IMR-90 (cell line): ENCODE measurements around the gene KLHL12. TPM values are rescaled to one million over a fixed set of nuclear protein-coding genes. Genes with fewer than 3 reads are reported as not detected.

ENCODE experiments used
- ATAC-seq: fragments of 200-7000 bp; cut with Tn5 transposase; 2 replicates; pipeline ENCODE4 v1.9.1; 2020; ENCODE audit warnings: low read depth, mild to moderate bottlenecking, moderate library complexity
- BruUV-seq: library from RNA; stranded (reverse); fragments of 400-500 nt; replicated peaks from 2 replicates; lab custom pipeline; 2021; lab: Mats Ljungman, UMichigan
- CTCF ChIA-PET: fragments of 300-600 bp; formaldehyde crosslinking; extraction: SDS; loops from one replicate; lab custom pipeline; 2021; ENCODE audit warnings: antibody characterized with exemption; lab: Yijun Ruan, JAX
- POLR2A ChIA-PET: fragments of 300-600 bp; sonication (Branson Sonifier 250); formaldehyde crosslinking; loops from one replicate; lab custom pipeline; 2022; ENCODE audit warnings: antibody characterized with exemption; ENCODE audit not compliant: unreplicated experiment; lab: Charles Lee
- DNase-seq: peaks from one replicate; pipeline ENCODE4 v3.0.0; 2013
- H2AFZ ChIP-seq: replicated peaks from 2 replicates; pipeline ENCODE3; 2013; ENCODE audit warnings: low read length, mild to moderate bottlenecking; ENCODE audit not compliant: poor library complexity
- H2AK5ac ChIP-seq: 2 replicates; pipeline ENCODE4 v1.6.1; 2013; ENCODE audit warnings: low read depth, low read length, inconsistent platforms
- H2AK9ac ChIP-seq: replicated peaks from 2 replicates; pipeline ENCODE3; 2013; ENCODE audit warnings: mild to moderate bottlenecking, low read depth, low read length, moderate library complexity; ENCODE audit not compliant: poor library complexity
- H2BK120ac ChIP-seq: 2 replicates; pipeline ENCODE4 v1.6.1; 2013; ENCODE audit warnings: low read depth, low read length, inconsistent platforms
- H2BK15ac ChIP-seq: 3 replicates; pipeline ENCODE4 v1.6.1; 2013; ENCODE audit warnings: low read depth, low read length, inconsistent platforms
- H2BK20ac ChIP-seq: 2 replicates; pipeline ENCODE4 v1.6.1; 2013; ENCODE audit warnings: low read depth, mild to moderate bottlenecking, inconsistent platforms, low read length, moderate library complexity
- H2BK5ac ChIP-seq: 2 replicates; pipeline ENCODE4 v1.6.1; 2013; ENCODE audit warnings: mild to moderate bottlenecking, low read depth, low read length, inconsistent platforms; ENCODE audit not compliant: poor library complexity, severe bottlenecking
- H3K14ac ChIP-seq: replicated peaks from 2 replicates; pipeline ENCODE4 v1.6.1; 2013; ENCODE audit warnings: low read depth, low read length, inconsistent platforms
- H3K18ac ChIP-seq: 2 replicates; pipeline ENCODE4 v1.6.1; 2013; ENCODE audit warnings: low read depth, low read length, control low read depth
- H3K23ac ChIP-seq: 2 replicates; pipeline ENCODE4 v1.6.1; 2013; ENCODE audit warnings: low read depth, low read length, inconsistent platforms
- H3K27ac ChIP-seq: 2 replicates; pipeline ENCODE4 v1.5.1; 2013; ENCODE audit warnings: mild to moderate bottlenecking, control low read depth, low read length; ENCODE audit not compliant: insufficient read depth
- H3K27me3 ChIP-seq: 2 replicates; pipeline ENCODE4 v1.6.1; 2013; ENCODE audit warnings: low read length; ENCODE audit not compliant: control insufficient read depth, insufficient read depth
- H3K36me3 ChIP-seq: 2 replicates; pipeline ENCODE4 v1.6.1; 2013; ENCODE audit warnings: low read length, mixed read lengths; ENCODE audit not compliant: control insufficient read depth, insufficient read depth
- H3K4ac ChIP-seq: 2 replicates; pipeline ENCODE4 v1.6.1; 2013; ENCODE audit warnings: low read depth, low read length, inconsistent platforms
- H3K4me1 ChIP-seq: 2 replicates; pipeline ENCODE4 v1.6.1; 2013; ENCODE audit warnings: low read length, mixed read lengths; ENCODE audit not compliant: control insufficient read depth, insufficient read depth
- H3K4me2 ChIP-seq: 2 replicates; pipeline ENCODE4 v1.6.1; 2013; ENCODE audit warnings: low read depth, mild to moderate bottlenecking, control low read depth, low read length, moderate library complexity
- H3K4me3 ChIP-seq: 2 replicates; pipeline ENCODE4 v1.5.1; 2013; ENCODE audit warnings: low read depth, mild to moderate bottlenecking, control low read depth, low read length, moderate library complexity; ENCODE audit not compliant: insufficient read depth
- H3K56ac ChIP-seq: 2 replicates; pipeline ENCODE4 v1.6.1; 2013; ENCODE audit warnings: low read length, inconsistent platforms; ENCODE audit not compliant: insufficient read depth; ENCODE audit errors: extremely low read depth
- H3K79me1 ChIP-seq, 2 experiments: 2 replicates each; pipeline ENCODE4 v1.6.1; 2013; ENCODE audit warnings: low read length in 2 of 2, inconsistent platforms in 1 of 2, low read depth in 1 of 2
- H3K9ac ChIP-seq: 2 replicates; pipeline ENCODE4 v1.6.1; 2013; ENCODE audit warnings: low read depth, low read length, control low read depth
- H3K9me1 ChIP-seq: 2 replicates; pipeline ENCODE4 v1.6.1; 2013; ENCODE audit warnings: low read length, inconsistent platforms; ENCODE audit not compliant: insufficient read depth
- H3K9me3 ChIP-seq: 2 replicates; pipeline ENCODE4 v1.6.1; 2013; ENCODE audit warnings: low read length; ENCODE audit not compliant: control insufficient read depth, insufficient read depth
- H4K20me1 ChIP-seq: 2 replicates; pipeline ENCODE4 v1.6.1; 2013; ENCODE audit warnings: low read length, inconsistent platforms; ENCODE audit not compliant: insufficient read depth
- H4K5ac ChIP-seq: 2 replicates; pipeline ENCODE4 v1.6.1; 2013; ENCODE audit warnings: mild to moderate bottlenecking, low read depth, low read length, control low read depth
- H4K8ac ChIP-seq, 2 experiments: 2 replicates each; pipeline ENCODE4 v1.6.1; 2013; ENCODE audit warnings: low read depth in 2 of 2, low read length in 2 of 2, control low read depth in 1 of 2, inconsistent platforms in 1 of 2
- H4K91ac ChIP-seq: 2 replicates; pipeline ENCODE4 v1.6.1; 2013; ENCODE audit warnings: low read depth, low read length, inconsistent platforms; ENCODE audit not compliant: insufficient read depth
- CEBPB ChIP-seq: IDR thresholded peaks from 2 replicates; pipeline ENCODE4 v1.6.1; 2012; ENCODE audit warnings: low read depth, low read length, improper control_type of control experiment
- MAZ ChIP-seq: IDR thresholded peaks from 2 replicates; pipeline ENCODE4 v1.6.1; 2012; ENCODE audit warnings: low read depth, mild to moderate bottlenecking, low read length, improper control_type of control experiment, moderate library complexity, borderline replicate concordance
- whole genome bisulfite sequencing, 2 experiments: methylation state at CpG; one replicate each; pipeline versions ENCODE4 v1.1.5 to v1.1.7; 2013; ENCODE audit warnings: missing lambda C conversion rate in 2 of 2; ENCODE audit not compliant: insufficient read length in 1 of 2; ENCODE audit errors: extremely low coverage in 2 of 2; 5-methylcytosine and 5-hydroxymethylcytosine counted together
- dilution Hi-C: fragments of 300-500 bp; cut with HindIII; formaldehyde crosslinking; loops from one replicate; pipeline ENCODE4 v1.14.3; 2018; ENCODE audit warnings: low sequenced_read_pairs; ENCODE audit not compliant: unreplicated experiment
- in situ Hi-C: fragments of 300-500 bp; cut with MboI; formaldehyde crosslinking; loops from 3 replicates; pipeline ENCODE4 v1.14.3; 2019; ENCODE audit warnings: low sequenced_read_pairs, inconsistent platforms, mixed read lengths
- intact Hi-C: fragments of 100-400 bp; cut with micrococcal nuclease; formaldehyde crosslinking; loops from 2 replicates; pipeline ENCODE4 v1.10.0; 2022
- polyA plus RNA-seq, 3 experiments: library from polyadenylated mRNA; depleted of rRNA; stranded (reverse); fragments of >200 nt; gene quantifications; 2 replicates each; pipeline ENCODE4 v1.2.3, GENCODE V29; 2012; ENCODE audit warnings: low replicate concordance in 1 of 3
- total RNA-seq: library from RNA; depleted of rRNA; stranded (reverse); fragments of >200 nt; gene quantifications from 2 replicates; pipeline ENCODE4 v1.2.3, GENCODE V29; 2012

KLHL12 gene
- total and polyA plus RNA-seq, 2 of the 4 experiments (the other 2 are of a cell fraction) = 17.2 to 38.4 TPM

DNA sequence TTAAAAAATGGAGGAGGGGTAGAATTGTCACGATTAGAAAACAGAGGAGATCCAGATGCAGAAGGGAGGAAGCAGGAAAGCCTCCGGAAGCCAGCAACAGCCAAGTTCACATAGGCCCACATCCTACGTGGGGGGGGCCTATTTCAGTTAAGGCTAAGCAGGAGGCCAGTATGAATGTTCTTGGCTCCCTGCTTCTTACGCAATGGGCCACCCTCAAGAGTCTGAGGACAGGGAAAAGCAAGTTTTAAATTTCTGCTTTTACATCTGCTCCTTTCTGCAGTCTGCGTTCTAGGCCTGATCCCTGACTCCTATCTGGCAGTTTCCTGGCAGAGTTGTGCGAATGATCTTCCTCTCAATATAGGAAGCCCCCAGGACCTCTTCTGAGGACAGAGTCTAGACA, 68.7 kb downstream of the KLHL12 start:
- peak; percentile 86 for TF ChIP-seq CEBPB
- TF ChIP-seq MAZ = no peak
- DNase-seq (peak; percentile 7), ATAC-seq (no peak)
- no peak overlapping the region for H3K9ac ChIP-seq
- H4K91ac ChIP-seq = no peak overlapping the region
- no peak overlapping the region for H3K4ac ChIP-seq
- in situ Hi-C loops (no loop called here), intact Hi-C loops (no loop called here), dilution Hi-C loops (no loop called here)
- no peak overlapping the region for H3K56ac ChIP-seq
- no peak overlapping the region for H2AK5ac ChIP-seq
- no peak overlapping the region for H2BK20ac ChIP-seq
- no peak overlapping the region for H3K4me3 ChIP-seq
- no peaks in the 10 kb centered on the region for H3K36me3 ChIP-seq
- no peak overlapping the region for H2BK15ac ChIP-seq
- peak overlapping the region; percentile 13 for H2AFZ ChIP-seq
- H3K9me3 ChIP-seq = no peaks in the 10 kb centered on the region
- H3K9me1 ChIP-seq = 0 out of 2 replicates have a peak, but pooled peaks cover 4% of the 10 kb centered on the region
- no peak overlapping the region for H4K5ac ChIP-seq
- H3K27ac ChIP-seq = no peak overlapping the region
- H2BK120ac ChIP-seq = no peak overlapping the region
- no CpG with 5 or more reads among the region's 6 CpGs for WGBS, 2 experiments
- H4K8ac ChIP-seq = no peak overlapping the region
- H3K27me3 ChIP-seq = no peaks in the 10 kb centered on the region
- H3K18ac ChIP-seq = no peak overlapping the region
- no peak overlapping the region for H2BK5ac ChIP-seq
- H3K14ac ChIP-seq = no peak overlapping the region
- H2AK9ac ChIP-seq = no peak overlapping the region
- CTCF ChIA-PET = no interaction called here
- H3K4me1 ChIP-seq = no peaks in the 10 kb centered on the region
- BruUV-seq = no TSS peak
- no peak overlapping the region for H3K23ac ChIP-seq
- POLR2A ChIA-PET = no interaction called here
- no peak overlapping the region for H3K4me2 ChIP-seq
- H3K79me1 ChIP-seq = no peaks in the 10 kb centered on the region
- no peaks in the 10 kb centered on the region for H4K20me1 ChIP-seq
